HepG2 (cell line): ENCODE data around the gene TMEM229B.

Source experiments
- AHDC1 ChIP-seq: sonication (generic); formaldehyde crosslinking; IDR thresholded peaks from 2 replicates; pipeline ENCODE4 v1.5.1; 2020; ENCODE audit warnings: mild to moderate bottlenecking, missing genetic modification reagents, borderline replicate concordance
- CTCF ChIP-seq: sonication (generic); formaldehyde crosslinking; IDR thresholded peaks from 2 replicates; pipeline ENCODE4 v1.5.0; 2020; ENCODE audit warnings: mild to moderate bottlenecking, missing genetic modification reagents, moderate library complexity
- POLR2AphosphoS5 ChIP-seq: IDR thresholded peaks from 2 replicates; pipeline ENCODE4 v1.6.1; 2012; ENCODE audit warnings: low read depth, low read length
- SIN3A ChIP-seq: IDR thresholded peaks from 2 replicates; pipeline ENCODE4 v1.6.1; 2011; ENCODE audit warnings: low read depth, mild to moderate bottlenecking, control low read depth, low read length, borderline replicate concordance
- ZEB1 ChIP-seq: IDR thresholded peaks from 2 replicates; pipeline ENCODE4 v1.6.1; 2012; ENCODE audit warnings: mild to moderate bottlenecking, low read depth, inconsistent platforms; ENCODE audit not compliant: insufficient replicate concordance
- ZKSCAN8 ChIP-seq: IDR thresholded peaks from 2 replicates; pipeline ENCODE4 v1.6.1; 2016; ENCODE audit warnings: borderline replicate concordance, missing genetic modification reagents, missing compliant biosample characterization
- ZNF30 ChIP-seq: sonication (generic); formaldehyde crosslinking; IDR thresholded peaks from 2 replicates; pipeline ENCODE4 v1.5.0; 2020; ENCODE audit warnings: mild to moderate bottlenecking, missing genetic modification reagents

GRCh38 chr14:67491285-67491684, 2.8 kb upstream of the TMEM229B start:
- TF ChIP-seq POLR2AphosphoS5 (no peak), ZKSCAN8 (CRISPR knock-in tag) (no peak), ZNF30 (CRISPR knock-in tag) (no peak), SIN3A (no peak), CTCF (CRISPR knock-in tag) (no peak), ZEB1 (no peak), AHDC1 (no peak)
